Activated CD8-positive, alpha-beta T cell treated with anti-CD3 and anti-CD28 coated beads for 36 hours (primary cell): ENCODE data around the gene METRN. TPM values are rescaled to one million over a fixed set of nuclear protein-coding genes. Genes with fewer than 3 reads are reported as not detected.

Experiments
- ATAC-seq: fragments of 200-7000 bp; cut with Tn5 transposase; one replicate; pipeline ENCODE4 v1.10.0; 2021; ENCODE audit warnings: mild to moderate bottlenecking, moderate library complexity
- CTCF ChIA-PET: fragments of 350-600 bp; sonication (Branson Sonifier 250); formaldehyde crosslinking; loops from one replicate; lab custom pipeline; 2021; ENCODE audit warnings: antibody characterized with exemption; lab: Charles Lee
- POLR2A ChIA-PET: fragments of 350-600 bp; sonication (Branson Sonifier 250); formaldehyde crosslinking; loops from one replicate; lab custom pipeline; 2021; ENCODE audit warnings: antibody characterized with exemption; lab: Charles Lee
- DNase-seq: peaks from one replicate; pipeline ENCODE4 v3.0.0-alpha.2; 2020
- H3K27ac Mint-ChIP-seq: one replicate; pipeline ENCODE4 v1.8.0; 2021; ENCODE audit warnings: mild to moderate bottlenecking, mixed read lengths
- H3K27me3 Mint-ChIP-seq: one replicate; pipeline ENCODE4 v1.8.0; 2021; ENCODE audit warnings: mixed read lengths
- H3K36me3 Mint-ChIP-seq: one replicate; pipeline ENCODE4 v1.8.0; 2021; ENCODE audit warnings: low read depth, mixed read lengths
- H3K4me1 Mint-ChIP-seq: one replicate; pipeline ENCODE4 v1.8.0; 2021; ENCODE audit warnings: low read depth, mixed read lengths
- H3K4me3 Mint-ChIP-seq: one replicate; pipeline ENCODE4 v1.8.0; 2021; ENCODE audit warnings: mild to moderate bottlenecking, moderate library complexity, mixed read lengths
- H3K9me3 Mint-ChIP-seq: one replicate; pipeline ENCODE4 v1.8.0; 2021; ENCODE audit warnings: mixed read lengths
- CTCF ChIP-seq: fragments of 200-600 bp; IDR thresholded peaks from one replicate; pipeline ENCODE4 v1.8.0; 2022; ENCODE audit warnings: antibody characterized with exemption, mild to moderate bottlenecking
- intact Hi-C: fragments of 100-400 bp; cut with micrococcal nuclease; formaldehyde crosslinking; loops from one replicate; pipeline ENCODE4 v1.10.0; 2022
- total RNA-seq, 2 experiments: library from RNA; stranded (reverse); gene quantifications; one replicate each; pipeline ENCODE4 v1.2.3, GENCODE V29; 2021

The METRN gene
- total RNA-seq, 2 experiments from 2014 or later: 37.2 to 43.1 TPM

DNA sequence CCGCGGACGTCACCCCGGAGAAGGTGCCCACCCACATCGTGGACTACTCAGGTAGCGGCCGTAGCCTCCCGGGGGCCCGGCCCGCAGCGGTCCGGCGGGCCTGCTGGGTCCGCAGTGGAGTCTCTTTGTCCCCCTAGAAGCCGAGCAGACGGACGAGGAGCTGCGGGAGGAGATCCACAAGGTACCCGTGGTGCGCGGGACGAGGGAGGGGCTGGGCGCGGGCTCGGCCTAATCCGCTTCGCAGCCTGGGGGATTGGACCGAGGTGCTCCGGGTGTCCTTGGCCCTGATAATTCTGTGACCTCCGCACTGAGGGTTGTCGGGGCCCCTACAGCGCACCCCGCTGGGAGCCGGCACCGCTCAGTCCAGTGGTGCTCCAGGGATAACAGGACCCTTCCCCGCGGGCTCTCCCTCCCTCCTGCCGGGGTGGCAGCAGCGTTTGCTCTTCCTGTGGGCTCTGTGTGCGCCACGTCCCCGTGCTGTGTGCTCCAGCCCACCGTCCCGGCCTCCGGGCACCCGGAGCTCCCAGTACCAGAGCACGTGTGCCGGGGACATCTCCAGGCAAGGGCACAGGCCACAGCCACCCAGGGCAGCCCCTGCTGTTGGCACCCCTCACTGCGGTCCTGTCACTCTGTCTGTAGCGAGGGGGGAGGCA, 46.3 kb upstream of the METRN start:
- no peaks in the 10 kb centered on the region for H3K27me3 Mint-ChIP-seq
- peak overlapping the region; percentile 61 for H3K27ac Mint-ChIP-seq
- peak overlapping the region; percentile 75 for H3K4me3 Mint-ChIP-seq
- ATAC-seq (no peak), DNase-seq (no peak)
- TF ChIP-seq CTCF: no peak
- CTCF ChIA-PET: interaction anchor here (0.9 to 2.7 kb wide), 5 partner anchors 8 to 21 kb away, joined by 3 to 9 read pairs (median 3); no protein-coding TSS in a partner anchor
- no peaks in the 10 kb centered on the region for H3K9me3 Mint-ChIP-seq
- peaks cover 9% of the 10 kb centered on the region for H3K4me1 Mint-ChIP-seq
- intact Hi-C loops: loop anchor here (10.0 kb wide), 1 partner anchor 84 kb away; no protein-coding TSS in a partner anchor
- POLR2A ChIA-PET: interaction anchor here (1.0 to 2.7 kb wide), 6 partner anchors 10 to 80 kb away, joined by 3 to 11 read pairs (median 4); partner anchors contain the start of genes STUB1 and WDR90
- H3K36me3 Mint-ChIP-seq: peaks cover 10% of the 10 kb centered on the region

DNA sequence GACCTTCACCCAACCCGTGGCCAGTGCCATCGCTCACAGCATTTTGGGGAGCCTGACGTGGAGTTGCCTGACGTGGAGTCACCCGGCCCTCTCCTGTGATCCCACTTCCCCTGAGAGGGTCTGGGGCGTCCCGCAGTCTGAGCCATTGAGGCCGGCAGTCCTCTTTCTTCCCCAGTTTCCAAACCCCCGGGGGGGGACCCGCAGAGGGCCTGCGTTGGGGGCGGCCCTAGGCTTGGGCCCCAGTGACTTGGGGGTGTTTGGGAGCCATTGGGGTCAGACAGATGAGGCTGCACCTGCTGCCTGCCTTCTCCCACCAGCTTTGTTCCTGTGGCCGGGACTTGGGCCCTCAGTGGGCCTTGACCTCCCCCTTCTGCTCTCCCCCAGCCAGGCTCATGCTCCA, 45.3 kb upstream of the METRN start:
- CTCF ChIA-PET: no interaction called here
- no peaks in the 10 kb centered on the region for H3K9me3 Mint-ChIP-seq
- peak overlapping the region; percentile 20 for H3K27ac Mint-ChIP-seq
- peak overlapping the region; percentile 75 for H3K4me3 Mint-ChIP-seq
- no peak for ATAC-seq
- peaks cover 9% of the 10 kb centered on the region for H3K4me1 Mint-ChIP-seq
- intact Hi-C loops: loop anchor here (10.0 kb wide), 1 partner anchor 85 kb away; no protein-coding TSS in a partner anchor
- H3K36me3 Mint-ChIP-seq: peaks cover 10% of the 10 kb centered on the region
- no peak for DNase-seq
- H3K27me3 Mint-ChIP-seq: no peaks in the 10 kb centered on the region
- TF ChIP-seq CTCF: no peak
- POLR2A ChIA-PET: interaction anchor here (1.5 to 2.7 kb wide), 2 partner anchors 9 to 19 kb away, joined by 9 to 11 read pairs; partner anchors contain the start of gene WDR90

DNA sequence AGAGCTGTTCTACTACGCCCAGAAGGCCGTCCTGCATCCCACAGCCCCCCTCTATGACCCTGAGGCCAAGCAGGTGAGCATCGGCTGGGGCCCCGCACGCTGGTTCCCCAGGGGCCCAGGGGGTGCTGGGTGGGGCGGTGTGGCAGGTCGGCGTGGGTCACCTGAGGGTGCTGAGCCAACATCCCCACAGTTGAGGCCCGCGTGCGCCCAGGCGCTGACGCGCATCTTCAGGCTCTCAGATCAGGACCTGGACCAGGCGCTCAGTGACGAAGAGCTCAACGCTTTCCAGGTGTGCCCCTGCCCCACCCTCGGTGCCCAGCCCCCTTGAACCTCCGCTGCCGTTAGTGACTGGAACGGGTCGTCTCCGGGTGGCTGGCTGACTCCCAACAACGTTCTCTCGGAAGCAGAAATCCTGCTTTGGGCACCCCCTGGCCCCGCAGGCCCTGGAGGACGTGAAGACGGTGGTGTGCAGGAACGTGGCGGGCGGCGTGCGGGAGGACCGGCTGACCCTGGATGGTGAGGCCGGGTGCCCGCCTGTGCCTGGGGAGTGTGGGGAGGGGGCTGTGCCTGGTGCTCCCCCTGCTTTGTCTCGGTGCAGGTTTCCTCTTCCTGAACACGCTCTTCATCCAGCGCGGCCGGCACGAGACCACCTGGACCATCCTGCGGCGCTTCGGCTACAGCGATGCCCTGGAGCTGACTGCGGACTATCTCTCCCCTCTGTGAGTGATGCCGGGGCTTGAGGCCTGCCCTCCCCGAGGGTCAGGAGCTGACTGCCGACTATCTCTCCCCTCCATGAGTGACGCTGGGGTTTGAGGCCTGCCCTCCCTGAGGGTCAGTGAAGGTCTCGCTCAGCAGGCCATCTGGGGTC, 44.2 kb upstream of the METRN start:
- Mint-ChIP-seq H3K4me1 (peaks cover 12% of the 10 kb centered on the region), H3K36me3 (peaks cover 10% of the 10 kb centered on the region), H3K27me3 (peaks cover 4% of the 10 kb centered on the region), H3K4me3 (no peak overlapping the region), H3K9me3 (no peaks in the 10 kb centered on the region), H3K27ac (no peak overlapping the region)
- POLR2A ChIA-PET: interaction anchor here (0.5 to 1.7 kb wide), 5 partner anchors 8 to 1785 kb away, joined by 3 to 9 read pairs (median 5); partner anchors contain the start of genes METTL26 and STUB1
- CTCF ChIA-PET: no interaction called here
- intact Hi-C loops: no loop called here
- DNase-seq (no peak), ATAC-seq (no peak)
- no peak for TF ChIP-seq CTCF

DNA sequence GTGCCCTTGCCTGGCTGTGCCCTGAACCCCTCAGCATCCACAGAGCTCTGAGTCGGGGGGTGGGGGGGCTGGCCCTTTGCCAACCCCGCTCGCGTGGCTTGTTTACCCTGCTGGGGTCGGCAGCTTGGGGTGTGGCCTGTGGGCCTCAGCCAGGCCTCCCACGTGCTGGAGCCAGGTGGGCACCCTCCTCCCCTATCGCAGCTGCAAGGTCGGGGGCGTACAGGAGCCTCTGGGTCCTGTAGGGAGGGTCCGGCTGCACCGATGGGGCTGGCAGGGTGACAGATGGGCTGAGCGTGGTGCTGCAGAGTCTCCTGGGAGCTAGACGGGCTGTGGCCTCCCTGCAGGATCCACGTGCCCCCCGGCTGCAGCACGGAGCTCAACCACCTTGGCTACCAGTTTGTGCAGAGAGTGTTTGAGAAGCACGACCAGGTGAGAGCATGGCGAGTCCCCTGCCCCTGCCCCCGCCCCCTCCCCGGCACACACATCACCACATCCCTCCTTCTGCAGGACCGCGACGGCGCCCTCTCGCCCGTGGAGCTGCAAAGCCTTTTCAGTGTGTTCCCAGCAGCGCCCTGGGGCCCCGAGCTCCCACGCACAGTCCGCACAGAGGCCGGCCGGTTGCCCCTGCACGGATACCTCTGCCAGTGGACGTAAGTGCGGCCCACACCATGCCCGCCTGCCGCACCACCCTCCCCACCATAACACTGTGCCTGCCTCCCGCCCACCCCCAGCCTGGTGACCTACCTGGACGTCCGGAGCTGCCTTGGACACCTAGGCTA, 43.4 kb upstream of the METRN start:
- H3K27me3 Mint-ChIP-seq: peaks cover 4% of the 10 kb centered on the region
- no peak overlapping the region for H3K4me3 Mint-ChIP-seq
- H3K9me3 Mint-ChIP-seq: no peaks in the 10 kb centered on the region
- ChIA-PET POLR2A (interaction anchor here (1.2 to 1.7 kb wide), 3 partner anchors 9 to 35 kb away, joined by 4 to 6 read pairs (median 5); partner anchors contain the start of genes METTL26 and STUB1), CTCF (no interaction called here)
- intact Hi-C loops: no loop called here
- DNase-seq (no peak), ATAC-seq (no peak)
- H3K4me1 Mint-ChIP-seq: peaks cover 12% of the 10 kb centered on the region
- TF ChIP-seq CTCF: no peak
- H3K36me3 Mint-ChIP-seq: peaks cover 10% of the 10 kb centered on the region
- no peak overlapping the region for H3K27ac Mint-ChIP-seq
